NT2/D1 (cell line): Measurements from ENCODE around the gene MPEG1.

Experiments used
- SUZ12 ChIP-seq: IDR thresholded peaks from 2 replicates; pipeline ENCODE4 v1.6.1; 2011; ENCODE audit not compliant: insufficient read length, insufficient read depth; ENCODE audit errors: extremely low read depth
- YY1 ChIP-seq: IDR thresholded peaks from 2 replicates; pipeline ENCODE4 v1.6.1; 2011; ENCODE audit not compliant: insufficient read length, insufficient read depth

GRCh38 chr11:59192446-59193020 lies 20.2 kb downstream of the MPEG1 start:
- TF ChIP-seq YY1 (no peak), SUZ12 (no peak)
